SK-N-MC (cell line): Measurements from ENCODE around the gene NOBOX.

Source experiments
- EZH2 ChIP-seq: fragments of 200-600 bp; sonication (generic); IDR thresholded peaks from one replicate; pipeline ENCODE4 v1.6.1; 2017; ENCODE audit warnings: antibody characterized with exemption
- FOXP2 ChIP-seq: optimal IDR thresholded peaks from 2 replicates; pipeline ENCODE3; 2011; ENCODE audit warnings: mild to moderate bottlenecking, moderate library complexity; ENCODE audit not compliant: insufficient read depth; ENCODE audit errors: extremely low read length, control extremely low read depth
- POLR2AphosphoS5 ChIP-seq: IDR thresholded peaks from 2 replicates; pipeline ENCODE4 v1.6.1; 2012; ENCODE audit warnings: mild to moderate bottlenecking, low read depth, low read length, borderline replicate concordance

DNA sequence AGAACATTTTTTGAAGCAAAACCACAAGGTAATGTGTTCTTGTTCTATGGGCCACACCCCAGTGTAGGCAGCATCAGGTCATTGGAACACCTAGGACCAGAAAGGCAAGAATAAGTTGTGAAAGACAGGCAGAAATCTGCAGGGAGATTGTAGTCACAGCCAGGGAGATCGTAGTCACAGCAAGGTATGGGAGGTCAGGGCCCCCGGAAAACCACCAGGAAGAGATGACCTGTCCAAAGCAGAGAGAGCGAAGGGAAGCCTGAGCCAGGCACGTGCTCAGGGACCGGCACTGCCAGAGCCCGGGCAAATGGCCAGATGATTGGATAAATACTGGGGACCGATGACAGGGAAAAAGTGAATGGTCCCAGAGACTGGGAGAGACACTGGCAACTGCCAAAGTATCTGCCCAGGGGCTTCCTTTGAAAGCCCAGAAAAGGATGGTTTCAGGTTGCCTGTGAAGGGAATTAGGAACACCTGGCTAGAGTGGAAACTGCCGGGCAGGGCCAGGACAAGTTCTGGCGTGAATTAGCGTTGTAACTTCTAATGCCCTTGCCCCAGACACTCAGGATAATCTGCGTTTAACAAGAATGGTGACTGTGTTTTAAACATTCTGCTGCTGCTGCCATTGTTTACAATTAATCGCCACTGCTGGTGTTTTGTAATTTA lies 3.9 kb upstream of the NOBOX start:
- TF ChIP-seq POLR2AphosphoS5 = no peak
- TF ChIP-seq EZH2 = no peak
- TF ChIP-seq FOXP2 = no peak
